ENCODE data around the gene NASP.
"Not testable (repeated sequence)": the region's sequence is repeated elsewhere in the genome, so short reads cannot be mapped to it uniquely, and the experiment has no call there.

The NASP gene

GRCh38 chr1:45585496-45586075 lies 1.7 kb downstream of the NASP start:
- Histone ChIP-seq H3K4me3 (ENCODE audit: low read depth, low read length) (peak overlapping the region; percentile 79), H3K9ac (no peak overlapping the region), H3K36me3 (ENCODE audit: control insufficient read depth, insufficient read depth, low read length) (no peaks in the 10 kb centered on the region)

GRCh38 chr1:45586769-45587168 lies 2.9 kb downstream of the NASP start:
- no peak overlapping the region for H3K27ac ChIP-seq
- no peaks in the 10 kb centered on the region for H3K27me3 ChIP-seq (ENCODE audit: control insufficient read depth, insufficient read depth, low read length)
- H3K4me2 ChIP-seq (ENCODE audit: low read length), result peak overlapping the region; percentile 48
- no peak overlapping the region for H3K4me3 ChIP-seq (ENCODE audit: low read depth, low read length)
- no peaks in the 10 kb centered on the region for H3K9me3 ChIP-seq (ENCODE audit: control insufficient read depth, low read length)
- H3K4me1 ChIP-seq, result peaks cover 5% of the 10 kb centered on the region
- peaks cover 22% of the 10 kb centered on the region for H3K79me2 ChIP-seq
- H3K9ac ChIP-seq, result no peak overlapping the region
- H3K36me3 ChIP-seq (ENCODE audit: control insufficient read depth, insufficient read depth, low read length), result no peaks in the 10 kb centered on the region
- TF ChIP-seq, protein P1, sequence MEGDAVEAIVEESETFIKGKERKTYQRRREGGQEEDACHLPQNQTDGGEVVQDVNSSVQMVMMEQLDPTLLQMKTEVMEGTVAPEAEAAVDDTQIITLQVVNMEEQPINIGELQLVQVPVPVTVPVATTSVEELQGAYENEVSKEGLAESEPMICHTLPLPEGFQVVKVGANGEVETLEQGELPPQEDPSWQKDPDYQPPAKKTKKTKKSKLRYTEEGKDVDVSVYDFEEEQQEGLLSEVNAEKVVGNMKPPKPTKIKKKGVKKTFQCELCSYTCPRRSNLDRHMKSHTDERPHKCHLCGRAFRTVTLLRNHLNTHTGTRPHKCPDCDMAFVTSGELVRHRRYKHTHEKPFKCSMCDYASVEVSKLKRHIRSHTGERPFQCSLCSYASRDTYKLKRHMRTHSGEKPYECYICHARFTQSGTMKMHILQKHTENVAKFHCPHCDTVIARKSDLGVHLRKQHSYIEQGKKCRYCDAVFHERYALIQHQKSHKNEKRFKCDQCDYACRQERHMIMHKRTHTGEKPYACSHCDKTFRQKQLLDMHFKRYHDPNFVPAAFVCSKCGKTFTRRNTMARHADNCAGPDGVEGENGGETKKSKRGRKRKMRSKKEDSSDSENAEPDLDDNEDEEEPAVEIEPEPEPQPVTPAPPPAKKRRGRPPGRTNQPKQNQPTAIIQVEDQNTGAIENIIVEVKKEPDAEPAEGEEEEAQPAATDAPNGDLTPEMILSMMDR (IDR thresholded peaks at IDR 0.05), result no peak
- no peak overlapping the region for H2AFZ ChIP-seq

More at GRCh38 chr1:45585496-45586075, 1.7 kb downstream of the NASP start:
- H3K4me2 ChIP-seq (ENCODE audit: low read length), result peak overlapping the region; percentile 81
- no peaks in the 10 kb centered on the region for H3K27me3 ChIP-seq (ENCODE audit: control insufficient read depth, insufficient read depth, low read length)
- peak overlapping the region; percentile 94 for H3K27ac ChIP-seq
- no peaks in the 10 kb centered on the region for H3K9me3 ChIP-seq (ENCODE audit: control insufficient read depth, low read length)
- peaks cover 5% of the 10 kb centered on the region for H3K4me1 ChIP-seq
- H2AFZ ChIP-seq, result no peak overlapping the region
- TF ChIP-seq, protein P1 (IDR thresholded peaks at IDR 0.05), result no peak
- H3K79me2 ChIP-seq, result peaks cover 22% of the 10 kb centered on the region

DNA sequence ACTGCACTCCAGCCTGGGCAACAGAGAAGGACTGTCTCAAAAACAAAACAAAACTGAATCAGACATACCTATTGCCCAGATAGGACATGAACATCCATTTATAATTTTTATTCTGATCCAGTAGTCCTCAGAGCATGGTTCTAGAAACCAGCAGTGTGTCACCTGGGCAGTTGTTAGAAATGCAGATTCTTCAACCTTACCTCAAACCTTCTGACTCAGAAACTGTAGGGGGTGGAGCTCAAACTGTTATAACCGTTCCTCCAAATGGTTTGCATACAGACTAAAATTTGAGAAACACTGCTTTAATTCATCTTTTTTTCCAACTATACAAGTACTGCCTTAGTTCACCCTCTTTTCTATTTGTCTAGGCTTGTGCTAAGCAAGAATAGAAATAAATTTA lies 6.0 kb downstream of the NASP start:
- TF ChIP-seq, protein P1 (IDR thresholded peaks at IDR 0.05), result no peak
- Histone ChIP-seq H3K27ac (no peak overlapping the region), H3K9me3 (ENCODE audit: control insufficient read depth, low read length) (no peaks in the 10 kb centered on the region), H3K36me3 (ENCODE audit: control insufficient read depth, insufficient read depth, low read length) (no peaks in the 10 kb centered on the region), H3K79me2 (peaks cover 26% of the 10 kb centered on the region), H2AFZ (no peak overlapping the region), H3K27me3 (ENCODE audit: control insufficient read depth, insufficient read depth, low read length) (no peaks in the 10 kb centered on the region), H3K4me2 (ENCODE audit: low read length) (peak overlapping the region; percentile 80), H3K4me1 (peaks cover 5% of the 10 kb centered on the region), H3K9ac (no peak overlapping the region), H3K4me3 (ENCODE audit: low read depth, low read length) (peak overlapping the region; percentile 56)

- H3K9ac ChIP-seq, result no peak overlapping the region
- H3K79me2 ChIP-seq, result peaks cover 8% of the 10 kb centered on the region
- H3K9me3 ChIP-seq (ENCODE audit: control insufficient read depth, low read length), result no peaks in the 10 kb centered on the region
- H3K4me1 ChIP-seq, result no peaks in the 10 kb centered on the region
- H3K27ac ChIP-seq, result no peak overlapping the region
- no peaks in the 10 kb centered on the region for H3K36me3 ChIP-seq (ENCODE audit: control insufficient read depth, insufficient read depth, low read length)
- no peak overlapping the region for H2AFZ ChIP-seq
- H3K4me2 ChIP-seq (ENCODE audit: low read length), result no peak overlapping the region
- H3K27me3 ChIP-seq (ENCODE audit: control insufficient read depth, insufficient read depth, low read length), result no peaks in the 10 kb centered on the region
- H3K4me3 ChIP-seq (ENCODE audit: low read depth, low read length), result no peak overlapping the region
- TF ChIP-seq, protein P1 (IDR thresholded peaks at IDR 0.05), result no peak
These were observed 10.6 kb downstream of the NASP start for GRCh38 chr1:45594412-45594811.

DNA sequence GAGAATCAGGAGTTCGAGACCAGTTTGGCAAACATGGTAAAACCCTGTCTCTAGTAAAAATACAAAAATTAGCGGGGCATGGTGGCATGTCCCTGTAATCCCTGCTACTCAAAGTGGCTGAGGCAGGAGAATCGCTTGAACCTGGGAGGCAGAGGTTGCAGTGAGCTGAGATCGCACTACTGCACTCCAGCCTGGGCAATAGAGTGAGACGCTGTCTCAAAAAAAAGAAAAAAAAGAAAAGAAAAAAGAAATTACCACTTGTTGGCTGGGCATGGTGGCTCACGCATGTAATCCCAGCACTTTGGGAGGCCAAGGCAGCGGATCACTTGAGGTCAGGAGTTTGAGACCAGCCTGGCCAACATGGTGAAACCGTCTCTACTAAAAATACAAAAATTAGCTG lies 12.9 kb downstream of the NASP start:
- not testable (repeated sequence) for H3K4me1 ChIP-seq; H3K9me3 ChIP-seq (ENCODE audit: control insufficient read depth, low read length); H3K4me2 ChIP-seq (ENCODE audit: low read length); H3K79me2 ChIP-seq; H3K36me3 ChIP-seq (ENCODE audit: control insufficient read depth, insufficient read depth, low read length); H3K4me3 ChIP-seq (ENCODE audit: low read depth, low read length); H3K9ac ChIP-seq; H3K27ac ChIP-seq; H2AFZ ChIP-seq; H3K27me3 ChIP-seq (ENCODE audit: control insufficient read depth, insufficient read depth, low read length)
